Smooth muscle cell of the brain vasculature (primary cell): Measurements from ENCODE around the gene EIF1AX.
"Not testable (repeated sequence)": the region's sequence is repeated elsewhere in the genome, so short reads cannot be mapped to it uniquely, and the experiment has no call there.

Experiments used
- DNase-seq: peaks from one replicate; pipeline ENCODE4 v3.0.0-alpha.2; 2012; ENCODE audit warnings: low read depth, low spot score

EIF1AX gene

GRCh38 chrX:20127440-20127839, 14.2 kb downstream of the EIF1AX start:
- DNase-seq: not testable (repeated sequence)

DNA sequence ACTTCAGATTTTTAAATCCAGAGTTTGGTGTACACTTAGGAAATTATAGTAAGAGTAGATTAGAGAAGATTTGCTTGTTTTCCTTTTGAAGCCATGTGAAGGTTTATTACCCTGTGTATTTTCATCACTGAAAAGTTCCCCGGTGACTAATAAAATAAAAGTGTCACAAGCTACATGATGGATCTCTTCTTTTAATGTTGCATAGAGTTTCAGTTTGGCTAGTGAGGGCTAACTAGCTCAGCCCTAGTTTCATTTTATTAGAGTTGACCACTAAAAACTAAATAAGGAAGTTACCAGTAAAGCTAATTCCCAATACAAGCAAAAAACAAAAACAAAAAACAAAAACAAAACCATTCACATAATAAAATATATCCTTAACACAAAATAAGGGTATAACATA, 14.8 kb downstream of the EIF1AX start:
- not testable (repeated sequence) for DNase-seq

DNA sequence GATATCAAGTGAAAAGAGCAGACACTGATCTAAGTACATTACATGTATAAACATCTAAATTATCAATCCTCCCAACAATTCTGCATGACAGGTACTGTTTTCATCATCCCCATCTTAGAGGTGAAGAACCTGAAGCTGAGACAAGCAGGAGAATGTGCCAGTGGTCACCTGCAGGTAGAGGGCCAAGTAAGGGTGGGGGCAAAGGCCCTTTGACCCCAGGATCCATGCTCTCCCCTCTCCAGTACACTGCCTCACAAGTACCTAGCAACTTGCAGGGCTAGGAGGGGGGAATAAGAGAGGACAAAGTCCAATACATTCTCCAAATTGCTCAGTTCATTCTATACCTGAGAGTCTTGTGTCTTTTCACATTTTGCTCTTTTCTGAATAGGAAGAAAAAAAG, 16.7 kb downstream of the EIF1AX start:
- DNase-seq: no peak

DNA sequence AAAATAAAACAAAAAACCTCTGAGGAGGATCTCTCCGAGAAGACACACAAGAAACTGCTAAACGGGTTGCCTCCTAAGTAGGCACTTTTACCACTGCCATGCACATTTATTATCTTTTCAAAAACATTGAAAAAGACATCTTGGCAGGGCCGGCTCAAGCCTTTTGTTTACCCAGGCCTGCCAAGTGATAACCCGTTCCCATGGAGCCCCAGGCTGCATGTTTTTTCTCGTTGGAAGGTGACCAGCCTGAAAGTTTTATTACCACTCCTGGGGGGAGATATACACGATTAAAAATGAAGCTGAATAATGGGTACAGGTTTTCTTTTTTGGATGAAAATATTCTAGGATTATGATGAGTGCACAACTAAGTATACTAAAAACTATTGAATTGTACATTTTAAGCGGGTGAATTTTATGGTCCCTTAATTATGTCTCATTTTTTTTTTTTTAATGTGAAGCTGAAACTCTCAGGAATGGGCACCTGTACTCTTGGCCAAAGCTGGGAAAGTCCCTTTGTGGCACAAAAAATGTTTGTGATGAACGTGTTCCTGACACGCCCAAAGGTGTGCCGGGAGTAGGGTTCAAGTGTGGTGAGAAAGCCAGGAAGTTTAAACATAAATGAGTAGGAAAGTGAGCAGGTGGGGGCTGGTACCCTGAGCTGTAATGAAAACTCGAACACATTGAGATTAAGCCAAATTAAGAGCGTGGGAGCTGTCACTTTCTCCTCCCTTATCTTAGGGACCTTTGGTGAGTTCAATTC, 23.4 kb downstream of the EIF1AX start:
- no peak for DNase-seq

DNA sequence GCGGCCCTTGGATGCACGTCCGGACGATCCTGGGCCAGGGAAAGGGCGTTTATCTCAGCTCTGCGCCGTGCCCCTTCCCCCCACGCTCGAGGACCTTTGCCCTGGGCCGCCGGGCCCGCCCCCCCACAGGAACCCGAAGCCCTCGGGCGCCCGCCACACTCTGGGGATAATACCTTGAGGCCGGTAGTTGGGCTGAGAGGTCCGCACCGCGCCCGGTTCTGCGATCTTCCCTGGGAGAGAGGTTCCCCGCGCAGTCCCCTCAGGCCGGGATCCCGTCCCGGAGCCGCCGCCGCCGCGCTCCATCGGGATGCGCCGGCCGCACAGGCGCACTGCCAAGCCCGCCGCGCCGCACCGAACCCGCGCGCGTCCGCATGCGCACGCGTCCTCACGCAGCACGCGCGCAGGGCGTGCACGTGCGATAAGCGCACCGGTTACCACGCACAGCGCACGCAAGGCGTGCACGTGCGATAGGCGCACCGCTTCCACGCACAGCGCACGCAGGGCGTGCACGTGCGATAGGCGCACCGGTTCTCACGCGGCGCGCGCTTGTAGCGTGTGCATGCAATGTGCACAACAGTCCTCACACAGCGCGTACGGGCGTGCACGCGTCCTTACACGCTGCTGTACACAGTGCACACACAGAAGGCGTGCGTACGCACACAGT, 24.9 kb downstream of the EIF1AX start, which contains the start of gene MAP7D2:
TSS of gene MAP7D2 (minus strand) at position 331 of the 664 bp plus-strand sequence. CDS start at position 303, 28 bp downstream.
- no peak for DNase-seq

DNA sequence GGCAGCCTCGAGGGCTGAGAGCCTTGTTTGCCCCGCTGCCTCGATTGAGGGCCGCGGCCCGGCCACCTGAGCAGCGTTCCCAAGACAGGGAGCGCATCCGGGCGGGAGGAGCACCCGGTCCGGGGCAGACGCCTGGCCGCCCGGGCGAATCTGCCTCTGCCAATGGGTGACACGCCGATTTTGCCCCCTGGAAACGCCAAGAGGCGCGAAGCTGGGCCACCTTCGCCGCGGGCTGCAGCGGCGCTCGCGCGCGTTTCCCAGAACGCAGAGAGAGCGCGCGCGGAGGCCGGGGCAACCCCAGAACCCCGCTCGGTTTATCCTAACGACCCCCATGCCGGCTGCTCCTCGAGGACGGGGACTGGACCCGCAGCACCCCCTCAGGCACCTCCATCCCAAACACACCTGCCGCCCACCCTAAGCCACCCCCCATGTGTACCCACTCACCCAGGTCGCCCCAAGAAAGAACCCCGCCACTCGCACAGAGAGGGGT, 25.5 kb downstream of the EIF1AX start:
- DNase-seq: no peak

DNA sequence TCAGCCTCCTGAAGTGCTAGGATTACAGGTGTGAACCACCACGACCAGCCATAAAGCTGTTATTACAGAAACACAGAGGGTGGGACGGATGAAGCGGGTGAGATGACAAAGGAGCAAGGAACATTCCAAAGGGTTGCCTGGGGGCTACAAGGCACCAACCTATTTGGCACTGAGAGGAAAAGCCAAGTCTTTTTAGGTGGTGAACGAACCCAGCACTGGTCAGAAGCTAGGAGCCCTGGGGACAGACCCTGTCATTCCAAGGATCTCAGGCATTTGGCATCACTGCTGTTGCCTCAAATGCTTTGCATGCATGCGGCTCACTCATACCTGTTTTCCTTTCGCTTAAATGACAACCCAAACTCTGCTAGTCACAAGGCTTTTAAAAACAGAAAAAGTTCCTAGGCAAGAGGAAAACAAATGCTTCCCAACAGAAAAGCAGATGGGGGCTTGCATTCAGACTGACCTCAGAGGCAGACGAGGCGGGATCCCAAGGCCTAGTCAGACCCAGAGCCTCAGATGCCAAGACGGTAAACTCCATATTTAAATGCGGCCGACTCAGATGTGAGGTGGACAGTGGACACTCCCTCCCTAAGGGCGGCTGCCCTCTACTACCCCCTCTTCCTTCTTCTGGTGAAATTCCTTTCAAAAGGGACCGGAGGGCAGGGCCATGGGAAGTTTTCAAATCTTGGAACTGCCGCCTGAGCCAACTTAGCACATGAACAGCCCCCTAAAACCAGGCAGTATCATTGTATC, 29.4 kb downstream of the EIF1AX start:
- no peak for DNase-seq

GRCh38 chrX:20111271-20111670, 30.4 kb downstream of the EIF1AX start:
- DNase-seq: no peak

DNA sequence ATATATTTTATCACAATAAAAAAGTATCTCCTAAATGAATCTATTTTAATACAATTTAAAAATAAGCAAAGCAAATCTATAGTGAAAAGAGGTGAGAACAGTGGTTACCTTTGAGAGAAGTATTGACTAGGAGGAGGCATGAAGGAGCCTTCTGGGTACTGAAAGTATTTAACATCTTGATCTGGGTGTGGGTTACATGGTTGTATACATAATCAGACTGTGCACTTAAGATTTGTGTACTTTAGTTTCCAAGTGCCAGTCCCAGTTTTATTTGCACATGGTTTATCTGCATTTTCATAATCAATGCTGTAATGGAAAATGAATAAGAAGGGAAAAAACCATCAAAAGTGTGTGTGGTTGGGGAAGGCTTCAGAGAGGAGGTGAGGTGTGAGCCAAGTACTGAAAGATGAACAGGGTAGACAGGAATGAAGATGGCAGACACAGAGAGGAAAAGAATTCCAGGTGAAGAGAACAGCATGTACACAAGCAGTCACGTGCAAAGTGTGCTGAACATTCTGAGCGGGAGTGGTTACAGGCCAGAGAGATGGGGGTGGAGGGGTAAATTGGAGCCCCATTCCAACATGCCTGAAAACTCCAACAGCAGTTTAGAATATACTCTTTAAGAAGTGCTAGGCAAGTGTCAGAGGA, 39.6 kb downstream of the EIF1AX start:
- DNase-seq: no peak

DNA sequence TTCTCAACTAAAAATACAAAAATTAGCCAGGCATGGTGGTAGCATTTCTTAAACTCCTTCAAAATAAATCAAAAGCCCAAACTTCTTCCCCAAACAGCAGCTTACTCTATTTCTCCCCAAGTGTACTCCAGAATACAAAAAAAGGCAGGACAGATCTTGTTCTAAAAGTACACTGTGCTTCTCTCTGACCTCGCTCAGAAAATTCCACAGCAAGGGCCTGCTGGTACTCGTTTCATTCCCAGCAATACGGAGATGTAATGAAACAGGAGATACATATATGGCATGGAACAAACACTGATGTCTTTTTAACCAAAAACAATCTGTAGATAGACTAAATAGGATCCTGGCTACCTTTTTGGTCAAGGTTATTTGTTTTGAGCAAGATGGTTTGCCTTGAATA, 50.1 kb downstream of the EIF1AX start:
- DNase-seq: no peak

GRCh38 chrX:20089845-20090244, 51.8 kb downstream of the EIF1AX start:
- no peak for DNase-seq

GRCh38 chrX:20080277-20080676, 61.4 kb downstream of the EIF1AX start:
- no peak for DNase-seq
